Neural progenitor cell (in vitro differentiated cells): ENCODE results near the gene ZNF462. TPM values are rescaled to one million over a fixed set of nuclear protein-coding genes. Genes with fewer than 3 reads are reported as not detected.

ENCODE experiments used
- DNase-seq: peaks from one replicate; pipeline ENCODE4 v3.0.0-alpha.2; 2016; ENCODE audit warnings: low spot score
- H2AFZ ChIP-seq: fragments of 200-600 bp; sonication (generic); replicated peaks from 2 replicates; pipeline ENCODE4 v1.6.1; 2016; ENCODE audit warnings: antibody characterized with exemption
- H3F3A ChIP-seq: fragments of 200-600 bp; sonication (generic); 2 replicates; pipeline ENCODE4 v1.6.1; 2016; ENCODE audit warnings: antibody characterized with exemption, low read depth
- H3K27ac ChIP-seq: fragments of 200-600 bp; sonication (generic); 2 replicates; pipeline ENCODE4 v1.5.1; 2016; ENCODE audit warnings: mild to moderate bottlenecking
- H3K27me3 ChIP-seq: fragments of 200-600 bp; sonication (generic); 2 replicates; pipeline ENCODE4 v1.6.1; 2016; ENCODE audit warnings: mild to moderate bottlenecking, moderate library complexity
- H3K36me3 ChIP-seq: fragments of 200-600 bp; sonication (generic); 2 replicates; pipeline ENCODE4 v1.5.1; 2016
- H3K4me1 ChIP-seq: fragments of 200-600 bp; sonication (generic); 2 replicates; pipeline ENCODE4 v1.6.1; 2016; ENCODE audit warnings: mixed run types
- H3K4me2 ChIP-seq: fragments of 200-600 bp; sonication (generic); 2 replicates; pipeline ENCODE4 v1.6.1; 2016
- H3K4me3 ChIP-seq: fragments of 200-600 bp; sonication (generic); 2 replicates; pipeline ENCODE4 v1.5.1; 2016
- H3K79me2 ChIP-seq: fragments of 200-600 bp; sonication (generic); 2 replicates; pipeline ENCODE4 v1.6.1; 2016; ENCODE audit warnings: low read depth
- H3K9ac ChIP-seq: fragments of 200-600 bp; sonication (generic); 2 replicates; pipeline ENCODE4 v1.6.1; 2016
- H3K9me3 ChIP-seq: fragments of 200-600 bp; sonication (generic); 2 replicates; pipeline ENCODE4 v1.5.1; 2016; ENCODE audit warnings: low read depth
- H4K20me1 ChIP-seq: fragments of 200-600 bp; sonication (generic); 2 replicates; pipeline ENCODE4 v1.6.1; 2016; ENCODE audit warnings: low read depth
- H3K27ac Mint-ChIP-seq: 3 replicates; pipeline ENCODE4 v1.8.0; 2021; ENCODE audit warnings: mixed read lengths
- H3K27me3 Mint-ChIP-seq: 2 replicates; pipeline ENCODE4 v1.8.0; 2022; ENCODE audit warnings: low read depth, mild to moderate bottlenecking, inconsistent platforms, moderate library complexity, mixed read lengths; ENCODE audit not compliant: insufficient read depth
- H3K36me3 Mint-ChIP-seq: 3 replicates; pipeline ENCODE4 v1.8.0; 2021; ENCODE audit warnings: mixed read lengths
- H3K4me1 Mint-ChIP-seq: 3 replicates; pipeline ENCODE4 v1.8.0; 2021; ENCODE audit warnings: mixed read lengths
- H3K4me3 Mint-ChIP-seq: 3 replicates; pipeline ENCODE4 v1.8.0; 2021; ENCODE audit warnings: mild to moderate bottlenecking, moderate library complexity, mixed read lengths
- H3K9me3 Mint-ChIP-seq: 3 replicates; pipeline ENCODE4 v1.8.0; 2020; ENCODE audit warnings: mixed read lengths
- EZH2 ChIP-seq: fragments of 200-600 bp; sonication (generic); IDR thresholded peaks from 2 replicates; pipeline ENCODE4 v1.6.1; 2017; ENCODE audit warnings: antibody characterized with exemption, mild to moderate bottlenecking, moderate library complexity
- EZH2phosphoT487 ChIP-seq: fragments of 200-600 bp; sonication (generic); IDR thresholded peaks from 2 replicates; pipeline ENCODE4 v1.6.1; 2017; ENCODE audit warnings: antibody characterized with exemption
- total RNA-seq: library from RNA; depleted of rRNA; stranded (reverse); fragments of >200 nt; gene quantifications from 2 replicates; pipeline ENCODE4 v1.2.3, GENCODE V29; 2015; ENCODE audit warnings: low replicate concordance
- TF ChIP-seq, protein P1 (sequence below): fragments of 200-600 bp; sonication (generic); IDR thresholded peaks from 2 replicates; pipeline ENCODE4 v1.5.1; 2017; ENCODE audit warnings: antibody characterized with exemption, mild to moderate bottlenecking

Gene ZNF462
- total RNA-seq, 1 donor from 2014 or later, result 81.8 TPM

DNA sequence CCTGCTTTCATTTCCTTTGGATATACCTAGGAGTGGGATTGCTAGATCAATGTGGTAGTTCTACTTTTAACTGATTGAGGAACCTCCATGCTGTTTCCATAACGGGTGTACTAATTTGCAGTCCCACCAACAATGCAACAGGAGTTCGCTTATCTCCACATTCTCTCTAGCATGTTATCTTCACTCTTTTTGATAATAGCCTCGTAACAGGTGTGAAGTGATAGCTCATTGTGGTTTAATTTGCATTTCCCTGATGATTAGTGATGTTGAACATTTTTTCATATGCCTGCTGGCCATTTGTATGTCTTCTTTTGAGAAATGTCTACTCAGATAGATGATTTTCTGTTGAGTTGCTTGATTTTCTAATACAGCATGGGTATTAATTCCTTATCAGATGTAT is 142.2 kb downstream of the ZNF462 start:
- H3K4me3 Mint-ChIP-seq, result no peak overlapping the region
- peaks cover 67% of the 10 kb centered on the region for H3K4me1 Mint-ChIP-seq
- no peak for DNase-seq
- Histone ChIP-seq H3K27ac (no peak overlapping the region), H3K4me3 (no peak overlapping the region), H2AFZ (no peak overlapping the region), H3K9me3 (no peaks in the 10 kb centered on the region), H3F3A (peaks cover 42% of the 10 kb centered on the region), H3K79me2 (peaks cover 49% of the 10 kb centered on the region), H3K4me2 (no peak overlapping the region), H3K36me3 (peaks cover 25% of the 10 kb centered on the region), H3K4me1 (peaks cover 66% of the 10 kb centered on the region), H3K27me3 (no peaks in the 10 kb centered on the region), H4K20me1 (peaks cover 1% of the 10 kb centered on the region), H3K9ac (no peak overlapping the region)
- H3K27ac Mint-ChIP-seq, result no peak overlapping the region
- H3K36me3 Mint-ChIP-seq, result peaks cover 85% of the 10 kb centered on the region
- TF ChIP-seq EZH2phosphoT487, result no peak
- TF ChIP-seq, protein P1, sequence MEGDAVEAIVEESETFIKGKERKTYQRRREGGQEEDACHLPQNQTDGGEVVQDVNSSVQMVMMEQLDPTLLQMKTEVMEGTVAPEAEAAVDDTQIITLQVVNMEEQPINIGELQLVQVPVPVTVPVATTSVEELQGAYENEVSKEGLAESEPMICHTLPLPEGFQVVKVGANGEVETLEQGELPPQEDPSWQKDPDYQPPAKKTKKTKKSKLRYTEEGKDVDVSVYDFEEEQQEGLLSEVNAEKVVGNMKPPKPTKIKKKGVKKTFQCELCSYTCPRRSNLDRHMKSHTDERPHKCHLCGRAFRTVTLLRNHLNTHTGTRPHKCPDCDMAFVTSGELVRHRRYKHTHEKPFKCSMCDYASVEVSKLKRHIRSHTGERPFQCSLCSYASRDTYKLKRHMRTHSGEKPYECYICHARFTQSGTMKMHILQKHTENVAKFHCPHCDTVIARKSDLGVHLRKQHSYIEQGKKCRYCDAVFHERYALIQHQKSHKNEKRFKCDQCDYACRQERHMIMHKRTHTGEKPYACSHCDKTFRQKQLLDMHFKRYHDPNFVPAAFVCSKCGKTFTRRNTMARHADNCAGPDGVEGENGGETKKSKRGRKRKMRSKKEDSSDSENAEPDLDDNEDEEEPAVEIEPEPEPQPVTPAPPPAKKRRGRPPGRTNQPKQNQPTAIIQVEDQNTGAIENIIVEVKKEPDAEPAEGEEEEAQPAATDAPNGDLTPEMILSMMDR, result no peak
- no peak for TF ChIP-seq EZH2
- no peaks in the 10 kb centered on the region for H3K27me3 Mint-ChIP-seq
- H3K9me3 Mint-ChIP-seq, result peaks cover 18% of the 10 kb centered on the region

- Mint-ChIP-seq H3K9me3 (peaks cover 26% of the 10 kb centered on the region), H3K4me3 (no peak overlapping the region), H3K27me3 (no peaks in the 10 kb centered on the region), H3K27ac (peak overlapping the region; percentile 39), H3K36me3 (peaks cover 89% of the 10 kb centered on the region), H3K4me1 (peaks cover 49% of the 10 kb centered on the region)
- Histone ChIP-seq H2AFZ (no peak overlapping the region), H3K79me2 (peaks cover 45% of the 10 kb centered on the region), H3K4me2 (peak overlapping the region; percentile 71), H3K9ac (peak overlapping the region; percentile 6), H3K4me3 (peak overlapping the region; percentile 13), H3K36me3 (peaks cover 34% of the 10 kb centered on the region), H3K27me3 (no peaks in the 10 kb centered on the region), H3K27ac (peak overlapping the region; percentile 94), H3K4me1 (peaks cover 53% of the 10 kb centered on the region), H3F3A (peaks cover 42% of the 10 kb centered on the region), H4K20me1 (no peaks in the 10 kb centered on the region), H3K9me3 (no peaks in the 10 kb centered on the region)
- TF ChIP-seq EZH2phosphoT487 (no peak), EZH2 (no peak)
- TF ChIP-seq, protein P1, result no peak
- DNase-seq, result peak; percentile 62
Measured at GRCh38 chr9:107007402-107007801, 144.4 kb downstream of the ZNF462 start.

DNA sequence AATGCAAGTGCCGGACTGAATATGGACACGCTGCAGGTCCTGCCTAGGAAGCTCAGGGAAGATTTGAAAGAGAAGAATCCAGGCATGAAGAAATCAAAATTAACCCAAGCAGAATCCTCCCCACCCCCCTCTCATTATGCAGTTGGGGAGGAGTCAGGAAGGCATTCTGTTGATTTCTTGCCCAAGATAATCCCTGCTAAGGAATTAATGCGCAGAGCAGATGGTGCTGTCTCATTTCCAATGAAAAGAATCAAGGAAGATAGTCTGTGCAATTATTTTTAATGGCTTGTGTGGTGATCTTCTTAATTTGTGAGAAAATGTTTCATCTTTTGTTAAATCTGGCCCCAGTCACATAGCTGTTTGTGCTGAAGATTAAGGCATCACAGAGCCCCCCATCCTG is 145.0 kb downstream of the ZNF462 start:
- H3K4me1 Mint-ChIP-seq, result peaks cover 43% of the 10 kb centered on the region
- H3K79me2 ChIP-seq, result peaks cover 45% of the 10 kb centered on the region
- no peaks in the 10 kb centered on the region for H4K20me1 ChIP-seq
- peak overlapping the region; percentile 79 for H3K27ac Mint-ChIP-seq
- peak overlapping the region; percentile 13 for H3K4me3 ChIP-seq
- peaks cover 83% of the 10 kb centered on the region for H3K36me3 Mint-ChIP-seq
- peak overlapping the region; percentile 71 for H3K4me2 ChIP-seq
- H3K9me3 Mint-ChIP-seq, result peaks cover 26% of the 10 kb centered on the region
- peak; percentile 18 for DNase-seq
- H3K27ac ChIP-seq, result peak overlapping the region; percentile 94
- H3K27me3 Mint-ChIP-seq, result no peaks in the 10 kb centered on the region
- H3K4me1 ChIP-seq, result peaks cover 47% of the 10 kb centered on the region
- H2AFZ ChIP-seq, result no peak overlapping the region
- no peaks in the 10 kb centered on the region for H3K9me3 ChIP-seq
- H3K4me3 Mint-ChIP-seq, result no peak overlapping the region
- H3K27me3 ChIP-seq, result no peaks in the 10 kb centered on the region
- TF ChIP-seq EZH2 (no peak), EZH2phosphoT487 (no peak)
- TF ChIP-seq, protein P1, result no peak
- H3K9ac ChIP-seq, result no peak overlapping the region
- peaks cover 46% of the 10 kb centered on the region for H3F3A ChIP-seq
- H3K36me3 ChIP-seq, result peaks cover 34% of the 10 kb centered on the region
